Activated naive CD4-positive, alpha-beta T cell treated with anti-CD3 and anti-CD28 coated beads for 36 hours (primary cell): ENCODE measurements around the gene ABCC3. TPM values are rescaled to one million over a fixed set of nuclear protein-coding genes. Genes with fewer than 3 reads are reported as not detected.

ENCODE experiments used
- CTCF ChIA-PET: fragments of 350-600 bp; sonication (Branson Sonifier 250); formaldehyde crosslinking; loops from one replicate; lab custom pipeline; 2021; ENCODE audit warnings: antibody characterized with exemption; lab: Charles Lee
- DNase-seq: peaks from one replicate; pipeline ENCODE4 v3.0.0-alpha.2; 2020
- H3K27ac Mint-ChIP-seq: one replicate; pipeline ENCODE4 v1.8.0; 2021; ENCODE audit warnings: mild to moderate bottlenecking, mixed read lengths
- H3K27me3 Mint-ChIP-seq: one replicate; pipeline ENCODE4 v1.8.0; 2021; ENCODE audit warnings: low read depth, mixed read lengths
- H3K36me3 Mint-ChIP-seq: one replicate; pipeline ENCODE4 v1.8.0; 2021; ENCODE audit warnings: low read depth, mixed read lengths
- H3K4me1 Mint-ChIP-seq: one replicate; pipeline ENCODE4 v1.8.0; 2021; ENCODE audit warnings: low read depth, mixed read lengths
- H3K4me3 Mint-ChIP-seq: one replicate; pipeline ENCODE4 v1.8.0; 2021; ENCODE audit warnings: mild to moderate bottlenecking, moderate library complexity, mixed read lengths
- H3K9me3 Mint-ChIP-seq: one replicate; pipeline ENCODE4 v1.8.0; 2021; ENCODE audit warnings: mixed read lengths
- intact Hi-C: fragments of 100-400 bp; cut with micrococcal nuclease; formaldehyde crosslinking; loops from one replicate; pipeline ENCODE4 v1.15.1; 2023
- total RNA-seq, 2 experiments: library from RNA; stranded (reverse); gene quantifications; one replicate each; pipeline ENCODE4 v1.2.3, GENCODE V29; 2021

The ABCC3 gene
- total RNA-seq, 2 experiments from 2014 or later, result not detected

DNA sequence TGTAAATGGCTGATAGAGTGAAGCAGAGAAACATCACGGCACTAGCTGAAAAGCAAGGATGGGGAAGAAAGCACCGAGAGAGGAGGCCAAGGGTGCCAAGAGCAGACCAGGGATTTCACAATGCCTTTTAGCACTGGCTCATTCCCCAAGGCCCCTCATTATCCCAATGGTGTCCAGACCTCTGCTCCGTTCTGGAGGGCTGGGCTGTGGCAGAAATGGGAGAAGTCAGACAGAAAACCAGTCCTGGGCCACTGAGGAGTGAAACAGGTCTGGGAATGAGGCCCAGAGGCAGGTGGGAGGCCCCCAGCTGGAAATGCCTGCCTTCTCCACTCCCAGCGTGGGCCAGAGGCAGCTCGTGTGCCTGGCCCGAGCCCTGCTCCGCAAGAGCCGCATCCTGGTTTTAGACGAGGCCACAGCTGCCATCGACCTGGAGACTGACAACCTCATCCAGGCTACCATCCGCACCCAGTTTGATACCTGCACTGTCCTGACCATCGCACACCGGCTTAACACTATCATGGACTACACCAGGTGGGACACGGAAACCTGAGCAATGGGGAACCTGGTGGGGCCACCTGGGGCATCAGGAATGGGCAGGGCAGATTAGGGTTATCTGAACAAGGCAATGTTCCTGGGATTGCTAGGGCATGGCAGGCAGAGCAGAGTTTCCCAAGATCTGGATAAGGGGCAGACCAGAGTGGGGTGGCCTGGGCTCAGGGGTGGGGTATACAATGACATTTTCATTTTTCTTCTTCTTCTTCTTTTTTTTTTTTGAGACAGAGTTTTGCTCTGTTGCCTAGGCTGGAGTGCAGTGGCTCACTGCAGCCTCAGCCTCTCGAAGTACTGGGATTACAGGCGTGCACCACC is 52.8 kb downstream of the ABCC3 start:
- intact Hi-C loops, result no loop called here
- Mint-ChIP-seq H3K36me3 (no peaks in the 10 kb centered on the region), H3K4me1 (no peaks in the 10 kb centered on the region), H3K27ac (no peak overlapping the region), H3K27me3 (no peaks in the 10 kb centered on the region), H3K9me3 (no peaks in the 10 kb centered on the region), H3K4me3 (no peak overlapping the region)
- no peak for DNase-seq
- CTCF ChIA-PET, result no interaction called here

DNA sequence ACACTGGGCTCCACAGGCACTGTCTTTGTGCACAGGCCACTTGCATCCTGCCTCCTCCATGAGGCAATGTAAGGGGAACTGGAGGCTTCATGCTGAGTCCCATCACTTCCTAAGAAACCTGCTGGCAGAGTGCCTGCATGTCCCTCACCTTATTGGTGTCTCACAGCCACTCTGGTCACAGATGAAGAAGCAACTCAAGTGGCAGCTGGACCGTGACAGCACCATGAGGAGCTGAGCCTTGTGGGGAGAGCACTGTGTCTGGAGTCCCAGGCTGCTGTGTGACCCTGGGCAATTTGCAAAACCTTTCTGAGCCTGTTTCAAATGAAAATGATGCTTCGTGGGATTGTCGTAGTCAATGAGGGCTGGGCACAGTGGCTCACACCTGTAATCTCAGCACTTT is 53.6 kb downstream of the ABCC3 start:
- intact Hi-C loops, result no loop called here
- H3K27me3 Mint-ChIP-seq, result no peaks in the 10 kb centered on the region
- H3K9me3 Mint-ChIP-seq, result no peaks in the 10 kb centered on the region
- no peak overlapping the region for H3K4me3 Mint-ChIP-seq
- H3K36me3 Mint-ChIP-seq, result peaks cover under 1% of the 10 kb centered on the region
- DNase-seq, result no peak
- no peaks in the 10 kb centered on the region for H3K4me1 Mint-ChIP-seq
- no peak overlapping the region for H3K27ac Mint-ChIP-seq
- CTCF ChIA-PET, result no interaction called here

DNA sequence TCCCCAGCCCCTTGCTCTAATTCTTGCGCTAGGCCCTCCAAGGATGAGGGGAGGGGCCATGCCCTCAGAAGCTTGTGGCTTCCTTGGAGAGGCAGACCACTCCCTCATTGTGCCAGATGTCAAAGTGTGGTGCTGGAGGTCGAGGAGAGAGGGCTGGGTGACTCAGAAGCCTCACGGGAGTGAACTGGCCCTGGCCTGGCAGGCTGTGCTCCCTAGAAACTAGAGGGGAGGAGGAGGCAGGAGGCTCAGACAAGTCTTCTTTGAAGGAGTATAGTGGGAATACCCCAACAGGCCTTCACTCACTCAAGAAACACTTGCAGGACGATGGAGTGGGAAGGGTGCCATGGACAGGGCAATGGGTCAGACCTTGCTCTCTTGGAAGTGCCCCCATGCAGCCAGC is 54.6 kb downstream of the ABCC3 start:
- Mint-ChIP-seq H3K27me3 (no peaks in the 10 kb centered on the region), H3K27ac (no peak overlapping the region), H3K4me3 (no peak overlapping the region), H3K36me3 (peaks cover 3% of the 10 kb centered on the region), H3K9me3 (no peaks in the 10 kb centered on the region), H3K4me1 (no peaks in the 10 kb centered on the region)
- no peak for DNase-seq
- intact Hi-C loops, result no loop called here
- CTCF ChIA-PET, result interaction anchor here (0.6 kb wide), 1 partner anchor 12 kb away, joined by 4 read pairs; no protein-coding TSS in a partner anchor

DNA sequence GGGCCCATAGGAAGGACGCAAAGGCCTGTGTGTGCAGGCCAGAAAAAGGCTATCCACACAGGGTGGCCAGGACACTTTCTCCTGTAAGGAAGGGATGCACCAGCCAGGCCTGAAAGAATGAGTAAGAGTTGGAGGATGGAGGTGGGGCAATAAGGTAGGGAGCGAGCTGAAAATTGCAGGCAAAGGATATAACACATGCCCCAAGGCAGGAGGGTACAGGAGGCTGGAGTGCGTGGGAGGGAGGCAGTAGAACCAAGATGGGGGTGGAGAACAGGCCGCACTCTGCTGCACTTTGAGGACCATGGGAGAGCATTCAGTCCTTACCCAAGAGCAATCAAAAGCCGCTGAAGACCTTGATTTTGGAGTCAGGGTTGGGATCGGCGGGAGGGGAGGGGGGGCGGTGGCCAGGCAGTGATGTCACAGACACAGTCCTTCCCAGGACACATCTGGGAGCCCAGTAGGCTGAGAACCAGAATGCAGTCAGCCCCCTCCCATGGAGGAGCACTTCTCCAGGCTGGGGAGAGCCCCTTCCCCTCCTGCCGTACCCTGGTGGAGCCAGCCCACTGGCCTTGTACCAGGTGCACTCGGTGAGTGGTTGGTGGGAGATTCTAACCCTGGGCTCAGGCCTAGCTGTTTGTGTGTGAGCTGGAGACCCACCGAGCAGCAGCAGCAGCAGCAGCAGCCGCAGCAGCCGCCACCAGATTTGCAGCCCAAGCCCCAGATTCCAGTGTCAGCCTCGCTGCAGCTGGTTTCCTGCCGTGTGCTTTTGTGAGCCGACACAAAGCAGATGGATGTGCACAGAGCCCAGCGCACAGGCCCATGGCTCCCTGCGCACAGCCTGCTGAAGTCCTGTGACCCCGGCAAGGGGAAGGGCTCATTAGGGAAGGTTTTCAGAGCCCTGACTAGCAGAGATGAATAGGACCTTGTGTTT is 55.5 kb downstream of the ABCC3 start:
- Mint-ChIP-seq H3K27me3 (no peaks in the 10 kb centered on the region), H3K27ac (no peak overlapping the region), H3K4me1 (no peaks in the 10 kb centered on the region), H3K4me3 (no peak overlapping the region), H3K9me3 (no peaks in the 10 kb centered on the region), H3K36me3 (peaks cover 6% of the 10 kb centered on the region)
- DNase-seq, result no peak
- CTCF ChIA-PET, result no interaction called here
- intact Hi-C loops, result no loop called here

DNA sequence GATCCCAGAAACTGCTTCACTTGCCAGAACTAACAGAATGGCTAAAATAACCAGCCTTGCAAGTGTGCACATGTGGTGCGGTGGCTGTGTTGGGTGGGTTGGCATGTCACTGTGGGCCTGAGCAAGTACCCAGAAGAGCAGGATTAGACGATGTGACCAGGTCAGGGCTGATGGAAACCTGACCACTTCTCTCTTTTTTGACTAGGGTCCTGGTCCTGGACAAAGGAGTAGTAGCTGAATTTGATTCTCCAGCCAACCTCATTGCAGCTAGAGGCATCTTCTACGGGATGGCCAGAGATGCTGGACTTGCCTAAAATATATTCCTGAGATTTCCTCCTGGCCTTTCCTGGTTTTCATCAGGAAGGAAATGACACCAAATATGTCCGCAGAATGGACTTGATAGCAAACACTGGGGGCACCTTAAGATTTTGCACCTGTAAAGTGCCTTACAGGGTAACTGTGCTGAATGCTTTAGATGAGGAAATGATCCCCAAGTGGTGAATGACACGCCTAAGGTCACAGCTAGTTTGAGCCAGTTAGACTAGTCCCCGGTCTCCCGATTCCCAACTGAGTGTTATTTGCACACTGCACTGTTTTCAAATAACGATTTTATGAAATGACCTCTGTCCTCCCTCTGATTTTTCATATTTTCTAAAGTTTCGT is 56.3 kb downstream of the ABCC3 start:
- Mint-ChIP-seq H3K4me1 (peaks cover 4% of the 10 kb centered on the region), H3K27me3 (no peaks in the 10 kb centered on the region), H3K36me3 (peaks cover 11% of the 10 kb centered on the region), H3K9me3 (no peaks in the 10 kb centered on the region), H3K27ac (no peak overlapping the region), H3K4me3 (no peak overlapping the region)
- intact Hi-C loops, result no loop called here
- CTCF ChIA-PET, result interaction anchor here (1.1 kb wide), 2 partner anchors 11 to 64 kb away, joined by 3 read pairs; no protein-coding TSS in a partner anchor
- no peak for DNase-seq

DNA sequence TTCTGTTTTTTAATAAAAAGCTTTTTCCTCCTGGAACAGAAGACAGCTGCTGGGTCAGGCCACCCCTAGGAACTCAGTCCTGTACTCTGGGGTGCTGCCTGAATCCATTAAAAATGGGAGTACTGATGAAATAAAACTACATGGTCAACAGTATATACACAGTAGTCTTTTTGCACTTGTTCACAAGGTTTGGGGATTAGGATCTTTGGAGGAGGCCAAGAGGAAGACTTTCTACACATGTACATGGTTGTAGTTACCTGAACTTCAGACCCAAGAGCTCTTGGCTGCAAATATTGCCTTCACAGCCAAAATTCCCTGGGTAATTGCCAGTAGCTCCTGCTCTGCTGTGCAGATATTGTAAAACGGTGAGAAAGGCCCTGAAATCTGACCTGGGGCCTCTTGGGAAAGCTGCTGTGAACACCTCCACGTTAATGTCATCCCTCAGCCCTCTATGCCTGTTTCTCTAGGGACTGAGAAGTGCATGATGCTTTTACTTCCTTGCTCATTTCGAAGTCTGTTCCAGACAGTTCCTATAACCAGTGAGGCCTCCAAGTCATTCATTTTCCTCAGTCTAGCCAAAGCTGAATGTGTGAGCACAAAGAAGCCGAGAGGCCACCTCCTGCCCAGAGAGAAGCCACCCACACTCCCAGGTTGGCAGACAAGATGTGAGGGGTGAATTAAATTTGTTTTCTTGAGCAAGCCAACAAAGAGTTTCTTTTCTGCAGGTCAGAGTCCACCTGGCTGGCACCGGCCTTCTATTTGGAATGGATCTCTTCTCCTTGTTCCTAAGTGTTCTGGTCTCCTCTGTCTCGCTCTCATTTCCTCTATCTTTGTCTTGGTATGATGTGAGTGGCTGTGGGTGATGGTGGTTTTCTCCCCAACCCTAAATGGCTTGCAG is 57.1 kb downstream of the ABCC3 start:
- intact Hi-C loops, result no loop called here
- H3K27ac Mint-ChIP-seq, result no peak overlapping the region
- no peaks in the 10 kb centered on the region for H3K27me3 Mint-ChIP-seq
- CTCF ChIA-PET, result interaction anchor here (1.1 kb wide), 2 partner anchors 10 to 65 kb away, joined by 3 read pairs; no protein-coding TSS in a partner anchor
- H3K9me3 Mint-ChIP-seq, result no peaks in the 10 kb centered on the region
- peaks cover 12% of the 10 kb centered on the region for H3K36me3 Mint-ChIP-seq
- peaks cover 5% of the 10 kb centered on the region for H3K4me1 Mint-ChIP-seq
- DNase-seq, result no peak
- no peak overlapping the region for H3K4me3 Mint-ChIP-seq

DNA sequence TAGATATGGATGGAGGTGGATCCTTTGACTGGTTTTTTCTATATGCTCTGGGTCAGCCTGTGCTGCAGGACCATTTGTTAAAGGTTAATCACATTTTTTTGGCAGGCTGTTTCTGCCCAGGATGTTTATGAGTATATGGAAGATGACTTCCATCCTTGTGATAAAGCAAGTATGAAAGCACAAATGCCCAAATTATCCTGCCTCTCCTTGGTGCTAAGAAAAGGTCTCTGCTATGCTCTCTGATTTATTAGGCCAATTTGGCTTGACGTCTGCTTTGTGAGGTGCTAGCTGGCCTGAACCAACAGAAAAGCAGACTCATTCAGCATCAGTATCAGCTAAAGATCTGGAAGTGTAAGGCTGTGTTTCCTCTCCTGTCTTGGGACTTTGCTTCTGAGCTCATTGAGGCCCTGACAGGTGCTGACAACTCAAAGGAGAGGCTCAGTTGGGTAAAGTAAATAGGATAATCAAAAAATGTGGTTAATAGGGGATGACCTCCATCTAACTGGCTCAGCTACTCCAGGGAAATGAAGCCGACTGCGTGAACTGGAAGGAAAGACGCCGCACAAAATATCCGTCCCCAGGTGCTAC is 57.9 kb downstream of the ABCC3 start:
- no peak overlapping the region for H3K4me3 Mint-ChIP-seq
- H3K36me3 Mint-ChIP-seq, result peaks cover 16% of the 10 kb centered on the region
- no peak for DNase-seq
- H3K27me3 Mint-ChIP-seq, result no peaks in the 10 kb centered on the region
- intact Hi-C loops, result no loop called here
- no peaks in the 10 kb centered on the region for H3K9me3 Mint-ChIP-seq
- H3K4me1 Mint-ChIP-seq, result peaks cover 6% of the 10 kb centered on the region
- no peak overlapping the region for H3K27ac Mint-ChIP-seq
- CTCF ChIA-PET, result interaction anchor here (1.1 kb wide), 1 partner anchor 10 kb away, joined by 3 read pairs; no protein-coding TSS in a partner anchor

DNA sequence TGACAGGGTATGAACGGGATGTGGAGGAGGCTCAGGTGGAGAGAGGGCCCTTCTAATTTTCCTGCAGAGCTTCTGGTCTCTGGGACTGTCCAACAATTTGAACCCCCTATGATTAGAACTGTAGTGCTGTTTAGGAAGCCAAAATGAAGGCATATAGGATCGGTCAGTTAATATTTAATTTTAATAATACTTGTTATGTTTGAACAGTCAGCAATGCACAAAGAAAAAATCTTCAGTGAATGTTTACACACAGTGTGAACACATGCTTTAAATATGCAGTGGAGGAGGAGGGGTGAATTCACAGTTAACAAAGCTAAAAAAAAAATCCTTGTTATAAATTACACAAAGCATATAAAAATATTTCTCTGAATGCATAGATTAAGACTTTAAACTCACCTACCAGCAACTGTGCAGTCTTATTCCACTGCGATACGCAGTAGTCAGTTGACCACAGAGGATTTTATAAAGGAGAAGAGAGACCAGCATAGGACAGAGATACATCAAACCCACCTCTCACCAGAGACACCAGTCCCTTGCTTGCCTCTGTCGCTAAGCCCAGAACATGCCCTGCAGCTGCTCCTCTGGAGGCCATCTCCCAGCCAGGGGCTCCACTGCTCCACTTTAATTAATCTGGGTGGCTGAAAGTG is 58.5 kb downstream of the ABCC3 start:
- Mint-ChIP-seq H3K27ac (no peak overlapping the region), H3K36me3 (peaks cover 16% of the 10 kb centered on the region), H3K27me3 (no peaks in the 10 kb centered on the region), H3K9me3 (no peaks in the 10 kb centered on the region), H3K4me3 (no peak overlapping the region), H3K4me1 (peaks cover 6% of the 10 kb centered on the region)
- intact Hi-C loops, result no loop called here
- CTCF ChIA-PET, result interaction anchor here (0.6 kb wide), 1 partner anchor 48 kb away, joined by 5 read pairs; no protein-coding TSS in a partner anchor
- no peak for DNase-seq

DNA sequence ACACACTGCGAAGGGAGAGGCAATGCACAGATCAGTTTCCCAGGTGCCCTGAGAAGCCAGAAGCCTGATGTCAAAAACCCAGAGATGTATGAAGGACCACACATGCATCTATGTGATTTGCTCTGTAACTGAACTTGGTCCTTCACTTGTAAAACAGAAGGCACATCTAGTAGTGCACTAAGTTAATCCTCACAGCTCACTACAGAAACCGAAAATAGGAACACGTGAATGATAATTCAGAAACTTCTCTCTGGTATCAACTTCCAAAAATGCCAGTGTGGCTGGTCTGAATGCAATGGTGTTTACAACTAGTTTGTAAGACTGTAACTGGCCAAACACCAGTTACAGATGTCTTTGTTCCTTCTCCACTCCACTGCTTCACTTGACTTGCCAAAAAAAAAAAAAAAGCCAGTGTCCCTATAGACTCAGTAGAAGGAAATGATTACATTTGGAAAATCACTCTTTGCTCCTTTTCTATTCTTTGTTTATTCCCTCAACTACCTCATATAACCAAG is 61.7 kb downstream of the ABCC3 start:
- H3K27ac Mint-ChIP-seq, result no peak overlapping the region
- H3K4me1 Mint-ChIP-seq, result peaks cover 17% of the 10 kb centered on the region
- CTCF ChIA-PET, result interaction anchor here (0.7 to 5.2 kb wide), 3 partner anchors 46 to 73 kb away, joined by 3 to 50 read pairs (median 6); no protein-coding TSS in a partner anchor
- H3K4me3 Mint-ChIP-seq, result no peak overlapping the region
- H3K36me3 Mint-ChIP-seq, result peaks cover 30% of the 10 kb centered on the region
- H3K27me3 Mint-ChIP-seq, result no peaks in the 10 kb centered on the region
- intact Hi-C loops, result no loop called here
- no peak for DNase-seq
- no peaks in the 10 kb centered on the region for H3K9me3 Mint-ChIP-seq

DNA sequence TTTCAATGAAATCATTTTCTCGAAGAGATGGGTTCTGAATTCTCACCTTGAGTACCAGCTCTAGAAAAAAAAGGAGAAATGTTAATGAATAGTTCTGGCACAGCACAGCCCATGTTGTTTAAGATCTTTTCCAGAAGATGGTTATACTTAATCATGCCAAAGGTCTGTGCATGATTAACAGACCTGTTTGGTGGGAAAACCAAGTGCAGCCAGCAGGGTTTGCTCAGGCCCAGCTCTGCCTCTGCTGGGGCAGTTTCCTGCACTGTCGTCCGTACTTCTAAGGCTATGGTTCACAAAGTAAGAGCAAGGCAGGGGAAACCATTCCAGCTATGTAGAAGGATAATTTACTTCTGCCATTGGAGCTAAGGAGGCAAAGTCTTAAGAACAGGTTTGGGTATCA is 62.4 kb downstream of the ABCC3 start:
- Mint-ChIP-seq H3K9me3 (no peaks in the 10 kb centered on the region), H3K27me3 (no peaks in the 10 kb centered on the region), H3K36me3 (peaks cover 30% of the 10 kb centered on the region), H3K4me3 (no peak overlapping the region), H3K27ac (no peak overlapping the region), H3K4me1 (peaks cover 24% of the 10 kb centered on the region)
- DNase-seq, result no peak
- CTCF ChIA-PET, result interaction anchor here (0.6 to 5.2 kb wide), 4 partner anchors 18 to 74 kb away, joined by 3 to 50 read pairs (median 4); no protein-coding TSS in a partner anchor
- intact Hi-C loops, result no loop called here
